AG10803 (cell line): ENCODE results near the gene GLCE.
A peak's percentile ranks its signal among the peaks of the same experiment; 100 is the strongest.

Source experiments
- DNase-seq: peaks from one replicate; pipeline ENCODE4 v3.0.0; 2010; ENCODE audit warnings: low read depth
- H3K4me3 ChIP-seq: 2 replicates; pipeline ENCODE4 v1.5.1; 2011; ENCODE audit warnings: mild to moderate bottlenecking, low read length, control low read depth
- TF ChIP-seq, protein P1 (sequence below): conservative IDR thresholded peaks from 2 replicates; pipeline ENCODE4 v1.5.1; 2011; ENCODE audit warnings: mild to moderate bottlenecking, low read length, control low read depth, inconsistent platforms

The GLCE gene

DNA sequence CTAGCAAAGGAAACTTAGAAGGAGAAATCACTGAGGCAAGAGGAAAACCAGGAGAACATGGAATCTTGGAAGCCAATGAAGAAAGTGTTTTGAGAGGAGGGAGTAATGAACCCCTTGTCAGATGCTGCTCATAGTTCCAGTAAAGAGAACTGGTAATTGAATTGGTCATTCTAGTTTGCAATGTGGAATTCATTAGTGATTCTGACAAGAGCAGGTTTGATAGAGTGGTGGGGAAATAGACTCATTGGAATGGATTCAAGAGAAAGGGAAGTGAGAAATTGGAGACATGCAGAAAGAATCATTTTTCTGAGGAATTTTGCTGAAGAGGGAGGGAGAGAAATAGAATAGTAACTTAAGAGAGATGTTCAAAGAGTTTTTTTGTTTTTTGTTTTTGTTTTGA, 21.0 kb downstream of the GLCE start:
- no peak overlapping the region for H3K4me3 ChIP-seq
- DNase-seq, result peak; percentile 53
- TF ChIP-seq, protein P1, sequence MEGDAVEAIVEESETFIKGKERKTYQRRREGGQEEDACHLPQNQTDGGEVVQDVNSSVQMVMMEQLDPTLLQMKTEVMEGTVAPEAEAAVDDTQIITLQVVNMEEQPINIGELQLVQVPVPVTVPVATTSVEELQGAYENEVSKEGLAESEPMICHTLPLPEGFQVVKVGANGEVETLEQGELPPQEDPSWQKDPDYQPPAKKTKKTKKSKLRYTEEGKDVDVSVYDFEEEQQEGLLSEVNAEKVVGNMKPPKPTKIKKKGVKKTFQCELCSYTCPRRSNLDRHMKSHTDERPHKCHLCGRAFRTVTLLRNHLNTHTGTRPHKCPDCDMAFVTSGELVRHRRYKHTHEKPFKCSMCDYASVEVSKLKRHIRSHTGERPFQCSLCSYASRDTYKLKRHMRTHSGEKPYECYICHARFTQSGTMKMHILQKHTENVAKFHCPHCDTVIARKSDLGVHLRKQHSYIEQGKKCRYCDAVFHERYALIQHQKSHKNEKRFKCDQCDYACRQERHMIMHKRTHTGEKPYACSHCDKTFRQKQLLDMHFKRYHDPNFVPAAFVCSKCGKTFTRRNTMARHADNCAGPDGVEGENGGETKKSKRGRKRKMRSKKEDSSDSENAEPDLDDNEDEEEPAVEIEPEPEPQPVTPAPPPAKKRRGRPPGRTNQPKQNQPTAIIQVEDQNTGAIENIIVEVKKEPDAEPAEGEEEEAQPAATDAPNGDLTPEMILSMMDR, result no peak

DNA sequence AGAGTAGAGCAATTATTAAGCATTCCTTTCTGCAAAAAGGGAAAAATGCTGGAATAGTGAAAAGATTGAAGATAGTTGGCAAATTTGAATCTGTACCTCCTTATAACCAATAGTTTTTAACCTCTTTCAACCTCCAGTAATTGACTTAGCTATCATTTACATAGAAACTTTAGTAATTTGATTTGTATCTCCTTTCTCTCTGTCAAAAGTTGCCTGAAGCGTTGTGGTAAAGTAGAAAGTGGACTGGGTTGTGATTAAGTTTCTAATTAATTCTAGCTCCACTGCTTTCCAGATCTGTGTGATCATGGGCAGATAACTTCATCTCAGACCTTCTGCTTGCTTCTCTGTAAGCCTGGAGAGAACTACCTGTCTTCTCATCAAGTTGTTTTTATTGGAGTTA, 24.8 kb downstream of the GLCE start:
- DNase-seq, result no peak
- TF ChIP-seq, protein P1, result no peak
- no peak overlapping the region for H3K4me3 ChIP-seq

DNA sequence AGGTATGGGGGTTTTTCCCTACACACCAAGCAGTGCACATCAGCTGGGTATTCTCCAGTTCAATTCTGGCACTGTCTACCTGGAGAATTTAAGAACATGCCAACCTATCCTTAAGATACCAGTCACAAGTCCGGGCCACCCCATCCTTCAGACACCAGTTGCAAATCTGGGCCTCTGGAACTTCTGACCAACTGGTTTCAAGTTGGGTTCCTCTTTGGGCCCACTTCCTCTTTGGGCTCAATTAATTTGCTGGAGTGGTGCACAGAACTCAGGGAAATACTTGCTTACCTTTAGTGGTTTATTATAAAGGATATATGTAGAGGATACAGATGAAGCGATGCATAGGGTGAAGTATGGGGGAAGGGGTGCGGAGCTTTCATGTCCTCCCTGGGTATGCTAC, 25.3 kb downstream of the GLCE start:
- TF ChIP-seq, protein P1, result no peak
- no peak overlapping the region for H3K4me3 ChIP-seq
- no peak for DNase-seq

DNA sequence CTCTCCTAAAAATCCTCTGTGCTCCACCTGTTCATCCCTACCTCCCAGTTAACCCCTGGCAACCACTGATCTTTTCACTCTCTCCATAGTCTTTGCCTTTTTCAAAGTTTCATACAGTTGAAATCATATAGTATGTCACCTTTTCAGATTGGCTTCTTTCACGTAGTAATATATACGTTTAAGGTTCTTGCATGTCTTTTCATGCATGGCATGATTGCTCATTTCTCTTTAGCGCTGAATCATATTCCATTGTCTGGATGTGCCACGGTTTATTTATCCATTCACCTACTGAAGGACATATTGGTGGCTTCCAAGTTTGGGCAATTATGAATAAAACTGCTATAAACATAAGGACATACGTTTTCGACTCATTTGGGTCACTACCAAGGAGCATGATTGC, 28.7 kb downstream of the GLCE start:
- TF ChIP-seq, protein P1, result no peak
- DNase-seq, result no peak
- H3K4me3 ChIP-seq, result no peak overlapping the region

DNA sequence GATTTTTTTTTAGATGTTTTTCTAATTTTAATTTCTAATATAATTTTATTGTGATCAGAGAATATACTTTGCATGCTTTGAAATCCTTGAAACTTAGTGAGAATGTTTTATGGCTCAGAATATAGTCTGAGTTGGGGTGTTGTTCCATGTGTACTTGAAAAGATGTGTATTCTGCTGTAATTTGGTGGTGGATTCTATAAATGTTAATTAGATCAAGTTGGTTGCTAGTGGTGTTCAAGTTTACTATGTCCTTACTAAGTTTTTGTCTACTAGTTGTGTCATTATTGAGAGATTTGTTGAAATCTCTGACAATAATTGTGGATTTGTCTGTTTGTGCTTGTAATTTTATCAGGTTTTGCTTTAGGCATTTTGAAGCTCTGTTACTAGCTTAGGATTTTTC, 29.7 kb downstream of the GLCE start:
- no peak for DNase-seq
- no peak overlapping the region for H3K4me3 ChIP-seq
- TF ChIP-seq, protein P1, result no peak

DNA sequence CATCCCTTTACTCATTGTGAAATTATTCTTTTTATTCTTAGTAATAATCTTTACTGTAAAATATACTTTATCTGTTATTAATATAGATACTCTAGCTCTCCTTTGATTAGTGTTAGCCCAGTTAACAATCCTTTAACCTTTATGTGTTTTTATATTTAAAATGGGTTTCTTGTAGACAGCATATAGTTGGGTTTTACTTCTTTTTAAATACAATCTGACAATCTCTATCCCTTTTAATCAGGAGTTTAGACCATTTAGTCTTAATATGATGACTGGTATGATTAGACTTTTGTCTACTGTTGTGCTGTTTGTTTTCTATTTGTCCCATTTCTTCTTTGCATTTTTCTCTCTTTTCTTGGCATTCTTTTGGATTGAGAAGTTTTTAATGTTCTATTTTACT, 30.1 kb downstream of the GLCE start:
- no peak overlapping the region for H3K4me3 ChIP-seq
- no peak for DNase-seq
- TF ChIP-seq, protein P1, result no peak

DNA sequence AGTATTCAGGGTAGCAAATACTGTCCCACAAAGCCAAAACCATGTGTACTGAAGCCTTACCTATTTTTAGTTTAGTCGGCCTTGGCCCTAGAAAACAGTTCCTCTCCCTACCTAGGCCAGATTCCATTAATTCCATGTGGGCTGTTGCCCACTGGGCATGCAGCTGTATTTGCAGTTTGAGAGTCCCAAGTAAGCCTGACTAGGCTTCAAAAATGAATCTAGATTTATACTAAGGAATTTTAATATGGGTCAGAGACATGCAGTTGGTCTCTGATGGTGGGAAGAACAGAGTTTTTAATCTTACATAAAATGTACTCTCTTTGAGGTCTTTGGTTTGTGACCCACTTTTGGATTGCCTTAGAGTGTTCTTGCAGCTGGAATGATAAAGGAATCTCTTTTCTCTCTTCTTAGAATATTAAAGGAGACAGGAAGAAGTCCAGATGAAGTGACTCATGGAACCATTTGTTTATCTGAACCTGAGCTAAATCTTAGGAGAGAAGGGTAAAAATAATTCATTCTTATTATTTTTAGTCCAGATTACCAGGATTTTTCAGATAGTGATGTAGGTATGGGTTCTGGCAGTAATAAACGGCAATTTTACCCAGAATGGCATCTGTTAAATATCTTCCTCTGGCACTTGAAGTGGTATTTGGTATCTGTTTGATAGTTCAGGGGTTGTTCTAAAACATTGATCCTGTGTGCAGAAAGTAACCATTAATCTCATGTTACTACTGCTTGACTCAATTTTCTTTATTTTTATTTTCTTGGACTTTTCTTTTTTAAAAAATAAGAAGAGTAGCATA, 33.8 kb downstream of the GLCE start:
- DNase-seq, result peak; percentile 34
- TF ChIP-seq, protein P1, result no peak

More for the DNA sequence above, 33.8 kb downstream of the GLCE start:
- H3K4me3 ChIP-seq, result no peak overlapping the region
